HepG2 (cell line): Measurements from ENCODE around the gene DOCK1. TPM values are rescaled to one million over a fixed set of nuclear protein-coding genes. Genes with fewer than 3 reads are reported as not detected.

ENCODE experiments used
- ATAC-seq: fragments of 200-7000 bp; cut with Tn5 transposase; 3 replicates; pipeline ENCODE4 v1.9.1; 2020; ENCODE audit warnings: mild to moderate bottlenecking, moderate library complexity
- BruUV-seq: library from RNA; stranded (reverse); fragments of 400-500 nt; replicated peaks from 2 replicates; lab custom pipeline; 2021; lab: Mats Ljungman, UMichigan
- CTCF ChIA-PET: fragments of 300-600 bp; formaldehyde crosslinking; extraction: SDS; loops from one replicate; lab custom pipeline; 2021; ENCODE audit warnings: low total read pairs, inconsistent platforms, low intra/inter-chr PET ratio; lab: Yijun Ruan, JAX
- POLR2A ChIA-PET: fragments of 350-600 bp; sonication (Branson Sonifier 250); formaldehyde crosslinking; loops from one replicate; lab custom pipeline; 2020; ENCODE audit warnings: antibody characterized with exemption, inconsistent platforms; lab: Yijun Ruan, JAX
- DNase-seq: peaks from one replicate; pipeline ENCODE4 v3.0.0-alpha.2; 2015; ENCODE audit warnings: low spot score
- FAIRE-seq: peaks from 3 replicates; lab custom pipeline; 2011; peaks lifted over from hg19 to GRCh38; lab: Jason Lieb, UNC
- H2AFZ ChIP-seq: one replicate; pipeline ENCODE4 v1.6.1; 2011; ENCODE audit warnings: low read length, inconsistent platforms
- H3K27ac ChIP-seq: fragments of 300-600 bp; 3 replicates; pipeline ENCODE4 v1.8.0; 2011; ENCODE audit warnings: mixed run types, mild to moderate bottlenecking, mixed read lengths, low read length, inconsistent platforms; ENCODE audit not compliant: insufficient read depth; ENCODE audit errors: extremely low read length
- H3K27me3 ChIP-seq, 2 experiments: fragments of 200-600 bp in 1 of 2; 2 replicates in 1 of 2; 3 replicates in 1 of 2; pipeline versions ENCODE4 v1.6.0 to v1.8.0; 2011; ENCODE audit warnings: low read length in 2 of 2, mild to moderate bottlenecking in 2 of 2, moderate library complexity in 2 of 2, inconsistent platforms in 1 of 2; ENCODE audit not compliant: insufficient read depth in 2 of 2, control insufficient read depth in 1 of 2
- H3K36me3 ChIP-seq, 2 experiments: fragments of 200-600 bp in 1 of 2; replicated peaks in 1 of 2; 2 replicates in 1 of 2; 3 replicates in 1 of 2; pipeline versions ENCODE4 v1.5.1 to v1.8.0; 2011; ENCODE audit warnings: low read length in 2 of 2, inconsistent platforms in 1 of 2; ENCODE audit not compliant: insufficient read depth in 2 of 2, control insufficient read depth in 1 of 2
- H3K4me1 ChIP-seq: 2 replicates; pipeline ENCODE4 v1.5.1; 2012; ENCODE audit warnings: low read length, inconsistent platforms; ENCODE audit not compliant: insufficient read depth
- H3K4me2 ChIP-seq: 2 replicates; pipeline ENCODE4 v1.6.0; 2011; ENCODE audit warnings: low read depth, low read length, inconsistent platforms
- H3K4me3 ChIP-seq, 3 experiments: fragments of 200-600 bp in 1 of 3; sonication (generic), shearing (Covaris generic) in 1 of 3; replicated peaks in 1 of 3; 2 replicates each; pipeline ENCODE4 v1.5.1; 2011 to 2016; ENCODE audit warnings: low read length in 3 of 3, inconsistent platforms in 2 of 3, low read depth in 2 of 3, mild to moderate bottlenecking in 2 of 3, control low read depth in 1 of 3, mixed read lengths in 1 of 3; ENCODE audit not compliant: insufficient read depth in 1 of 3
- H3K79me2 ChIP-seq: one replicate; pipeline ENCODE4 v1.6.1; 2011; ENCODE audit warnings: low read length, inconsistent platforms; ENCODE audit not compliant: insufficient read depth
- H3K9ac ChIP-seq: 2 replicates; pipeline ENCODE4 v1.6.0; 2011; ENCODE audit warnings: mild to moderate bottlenecking, low read depth, low read length, inconsistent platforms; ENCODE audit not compliant: insufficient read depth
- H3K9me3 ChIP-seq: 2 replicates; pipeline ENCODE4 v1.5.1; 2012; ENCODE audit warnings: mild to moderate bottlenecking, low read length
- H4K20me1 ChIP-seq: 2 replicates; pipeline ENCODE4 v1.6.0; 2011; ENCODE audit warnings: inconsistent platforms, mild to moderate bottlenecking, low read length, moderate library complexity; ENCODE audit not compliant: insufficient read depth
- ATF4 ChIP-seq, 2 experiments: fragments of 450-650 bp in 1 of 2; sonication (generic) in 1 of 2; formaldehyde crosslinking; IDR thresholded peaks; 2 replicates each; pipeline versions ENCODE4 v1.5.0 to v1.8.0; 2020 to 2022; ENCODE audit warnings: mild to moderate bottlenecking in 1 of 2, missing genetic modification reagents in 1 of 2
- ELF1 ChIP-seq: sonication (generic); formaldehyde crosslinking; IDR thresholded peaks from 2 replicates; pipeline ENCODE4 v1.4.0; 2020; ENCODE audit warnings: missing genetic modification reagents
- FOXC1 ChIP-seq: sonication (generic); formaldehyde crosslinking; IDR thresholded peaks from 2 replicates; pipeline ENCODE4 v1.8.0; 2022; ENCODE audit warnings: mild to moderate bottlenecking, missing genetic modification reagents, borderline replicate concordance
- FOXK2 ChIP-seq: fragments of 450-650 bp; IDR thresholded peaks from 2 replicates; pipeline ENCODE4 v1.6.1; 2016
- HDAC1 ChIP-seq: sonication (generic); formaldehyde crosslinking; IDR thresholded peaks from 2 replicates; pipeline ENCODE4 v1.5.1; 2020; ENCODE audit warnings: mild to moderate bottlenecking, missing genetic modification reagents
- PAXIP1 ChIP-seq: sonication (generic); formaldehyde crosslinking; conservative IDR thresholded peaks from 2 replicates; pipeline ENCODE4 v1.4.0; 2020; ENCODE audit warnings: mild to moderate bottlenecking, missing genetic modification reagents, moderate library complexity
- PCBP1 ChIP-seq: fragments of 200-400 bp; formaldehyde crosslinking; IDR thresholded peaks from 2 replicates; pipeline ENCODE4 v1.6.1; 2017; ENCODE audit warnings: mild to moderate bottlenecking, low read depth, low read length, borderline replicate concordance
- SMARCE1 ChIP-seq: fragments of 450-650 bp; IDR thresholded peaks from 2 replicates; pipeline ENCODE4 v1.6.1; 2017; ENCODE audit warnings: borderline replicate concordance
- TEAD3 ChIP-seq: optimal IDR thresholded peaks from 2 replicates; pipeline ENCODE3; 2016; ENCODE audit warnings: borderline replicate concordance
- ZNF468 ChIP-seq: sonication (generic); formaldehyde crosslinking; IDR thresholded peaks from 2 replicates; pipeline ENCODE4 v1.8.0; 2022; ENCODE audit warnings: mild to moderate bottlenecking, moderate library complexity, missing genetic modification reagents
- ZNF543 ChIP-seq: sonication (generic); formaldehyde crosslinking; IDR thresholded peaks from 2 replicates; pipeline ENCODE4 v1.4.0; 2020; ENCODE audit warnings: mild to moderate bottlenecking, missing genetic modification reagents
- WGBS: methylation state at CpG from one replicate; pipeline ENCODE4 v1.1.6; 2017; ENCODE audit warnings: low lambda C conversion rate; 5-methylcytosine and 5-hydroxymethylcytosine counted together
- in situ Hi-C: cut with HindIII; loops from 2 replicates; pipeline ENCODE4 v1.10.0; 2017; ENCODE audit warnings: low pct_unique_long_range_greater_than_20kb; ENCODE audit not compliant: extremely low pct_ligation_motif_present
- intact Hi-C: fragments of 100-400 bp; cut with micrococcal nuclease; formaldehyde crosslinking; loops from one replicate; pipeline ENCODE4 v1.10.0; 2022; ENCODE audit not compliant: unreplicated experiment
- polyA plus RNA-seq, 8 experiments: library from polyadenylated mRNA; depleted of rRNA in 3 of 8; stranded (reverse) in 7 of 8; unstranded in 1 of 8; fragments of >200 nt; fragmentation: Illumina TruSeq in 4 of 8; extraction: Trizol in 4 of 8; gene quantifications; 2 replicates each; pipeline versions ENCODE4 v1.2.1 to v1.2.3, GENCODE V29; 2011 to 2016; ENCODE audit warnings: low read depth in 4 of 8, missing spikeins in 1 of 8, mixed read lengths in 1 of 8; ENCODE audit not compliant: insufficient read depth in 1 of 8
- total RNA-seq, 5 experiments: library from RNA; depleted of rRNA; stranded (reverse); fragments of >200 nt; fragmentation: Illumina TruSeq; extraction: Trizol; gene quantifications; 2 replicates each; pipeline ENCODE4 v1.2.3, GENCODE V29; 2016; ENCODE audit warnings: low read depth in 1 of 5
- TF ChIP-seq, protein P1 (sequence below), 2 experiments: sonication (generic) in 1 of 2; formaldehyde crosslinking in 1 of 2; IDR thresholded peaks; 2 replicates each; pipeline versions ENCODE4 v1.4.0 to v1.6.1; 2018 to 2020; ENCODE audit warnings: missing genetic modification reagents in 2 of 2, borderline replicate concordance in 1 of 2, low read depth in 1 of 2, mild to moderate bottlenecking in 1 of 2, missing biosample characterization in 1 of 2
- TF ChIP-seq, protein P2 (sequence below): sonication (generic); formaldehyde crosslinking; IDR thresholded peaks from 2 replicates; pipeline ENCODE4 v1.5.1; 2020; ENCODE audit warnings: mild to moderate bottlenecking, missing genetic modification reagents

Gene DOCK1
- total and polyA plus RNA-seq, 2 of the 13 experiments (the other 11 are each of a cell fraction or from before 2014, with no cell fraction given): 8.3 to 25.5 TPM

GRCh38 chr10:127085957-127086356 lies 180.7 kb downstream of the DOCK1 start:
- Histone ChIP-seq H3K79me2 (no peaks in the 10 kb centered on the region), H3K27me3 (no peaks in the 10 kb centered on the region), H2AFZ (no peak overlapping the region), H3K4me1 (peaks cover 12% of the 10 kb centered on the region), H3K4me2 (no peak overlapping the region), H3K4me3 (no peak overlapping the region), H3K36me3 (peaks cover 2 to 5% of the 10 kb centered on the region in 2 experiments; a peak in 2 of 5 replicates), H3K9ac (no peak overlapping the region), H3K27ac (no peak overlapping the region), H3K9me3 (no peaks in the 10 kb centered on the region), H4K20me1 (no peaks in the 10 kb centered on the region)
- intact Hi-C loops (no loop called here), in situ Hi-C loops (no loop called here)
- no TSS peak for BruUV-seq
- ATAC-seq (no peak), FAIRE-seq (no peak), DNase-seq (no peak)
- CTCF ChIA-PET: no interaction called here
- WGBS: 93% methylated on average over 3 of the region's 5 CpGs
- POLR2A ChIA-PET: no interaction called here
- no peak for TF ChIP-seq ELF1 (CRISPR knock-in tag)
- no peak for TF ChIP-seq ZNF543
- TF ChIP-seq SMARCE1: no peak
- TF ChIP-seq, protein P1, sequence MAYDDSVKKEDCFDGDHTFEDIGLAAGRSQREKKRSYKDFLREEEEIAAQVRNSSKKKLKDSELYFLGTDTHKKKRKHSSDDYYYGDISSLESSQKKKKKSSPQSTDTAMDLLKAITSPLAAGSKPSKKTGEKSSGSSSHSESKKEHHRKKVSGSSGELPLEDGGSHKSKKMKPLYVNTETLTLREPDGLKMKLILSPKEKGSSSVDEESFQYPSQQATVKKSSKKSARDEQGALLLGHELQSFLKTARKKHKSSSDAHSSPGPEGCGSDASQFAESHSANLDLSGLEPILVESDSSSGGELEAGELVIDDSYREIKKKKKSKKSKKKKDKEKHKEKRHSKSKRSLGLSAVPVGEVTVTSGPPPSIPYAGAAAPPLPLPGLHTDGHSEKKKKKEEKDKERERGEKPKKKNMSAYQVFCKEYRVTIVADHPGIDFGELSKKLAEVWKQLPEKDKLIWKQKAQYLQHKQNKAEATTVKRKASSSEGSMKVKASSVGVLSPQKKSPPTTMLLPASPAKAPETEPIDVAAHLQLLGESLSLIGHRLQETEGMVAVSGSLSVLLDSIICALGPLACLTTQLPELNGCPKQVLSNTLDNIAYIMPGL (CRISPR knock-in tag; IDR thresholded peaks at IDR 0.05; ENCODE audit: borderline replicate concordance in 1 of 2, low read depth in 1 of 2): no peak
- no peak for TF ChIP-seq TEAD3 (CRISPR knock-in tag)
- TF ChIP-seq ZNF468 (CRISPR knock-in tag): no peak
- TF ChIP-seq FOXK2: no peak
- TF ChIP-seq, protein P2, sequence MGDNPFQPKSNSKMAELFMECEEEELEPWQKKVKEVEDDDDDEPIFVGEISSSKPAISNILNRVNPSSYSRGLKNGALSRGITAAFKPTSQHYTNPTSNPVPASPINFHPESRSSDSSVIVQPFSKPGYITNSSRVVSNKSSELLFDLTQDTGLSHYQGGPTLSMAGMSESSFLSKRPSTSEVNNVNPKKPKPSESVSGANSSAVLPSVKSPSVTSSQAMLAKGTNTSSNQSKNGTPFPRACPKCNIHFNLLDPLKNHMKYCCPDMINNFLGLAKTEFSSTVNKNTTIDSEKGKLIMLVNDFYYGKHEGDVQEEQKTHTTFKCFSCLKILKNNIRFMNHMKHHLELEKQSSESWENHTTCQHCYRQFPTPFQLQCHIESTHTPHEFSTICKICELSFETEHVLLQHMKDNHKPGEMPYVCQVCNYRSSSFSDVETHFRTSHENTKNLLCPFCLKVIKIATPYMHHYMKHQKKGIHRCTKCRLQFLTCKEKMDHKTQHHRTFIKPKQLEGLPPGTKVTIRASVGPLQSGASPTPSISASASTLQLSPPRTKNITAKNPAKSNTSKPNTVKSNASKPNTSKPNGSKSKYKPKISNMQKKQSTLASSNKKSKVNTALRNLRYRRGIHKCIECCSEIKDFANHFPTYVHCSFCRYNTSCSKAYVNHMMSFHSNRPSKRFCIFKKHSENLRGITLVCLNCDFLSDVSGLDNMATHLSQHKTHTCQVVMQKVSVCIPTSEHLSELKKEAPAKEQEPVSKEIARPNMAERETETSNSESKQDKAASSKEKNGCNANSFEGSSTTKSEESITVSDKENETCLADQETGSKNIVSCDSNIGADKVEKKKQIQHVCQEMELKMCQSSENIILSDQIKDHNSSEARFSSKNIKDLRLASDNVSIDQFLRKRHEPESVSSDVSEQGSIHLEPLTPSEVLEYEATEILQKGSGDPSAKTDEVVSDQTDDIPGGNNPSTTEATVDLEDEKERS: no peak
- TF ChIP-seq PAXIP1 (CRISPR knock-in tag): no peak
- no peak for TF ChIP-seq ATF4 (CRISPR knock-in tag; IDR thresholded peaks at IDR 0.05)
- no peak for TF ChIP-seq FOXC1
- no peak for TF ChIP-seq HDAC1 (CRISPR knock-in tag)
- no peak for TF ChIP-seq PCBP1
